GM21717 (cell line): ENCODE results near the gene IL22RA1.

Experiments used
- ATAC-seq: cut with Tn5 transposase; IDR thresholded peaks from one replicate; pipeline ENCODE4 v1.9.1; 2021; ENCODE audit warnings: mild to moderate bottlenecking, moderate library complexity; ENCODE audit not compliant: unreplicated experiment

Gene IL22RA1

GRCh38 chr1:24139841-24140425 lies 3.0 kb downstream of the IL22RA1 start:
- ATAC-seq = no peak

DNA sequence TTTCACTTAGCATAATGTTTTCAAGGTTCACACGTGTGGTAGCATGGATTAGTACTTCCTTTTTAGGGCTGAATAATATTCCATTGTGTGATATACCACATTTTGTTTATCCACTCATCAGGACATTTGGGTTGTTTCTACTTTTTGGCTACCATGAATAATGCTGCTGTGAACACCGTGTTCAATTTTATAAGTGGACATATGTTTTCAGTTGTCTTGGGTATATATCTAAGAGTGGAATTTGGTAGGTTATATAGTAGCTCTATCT lies 3.8 kb downstream of the IL22RA1 start:
- no peak for ATAC-seq

DNA sequence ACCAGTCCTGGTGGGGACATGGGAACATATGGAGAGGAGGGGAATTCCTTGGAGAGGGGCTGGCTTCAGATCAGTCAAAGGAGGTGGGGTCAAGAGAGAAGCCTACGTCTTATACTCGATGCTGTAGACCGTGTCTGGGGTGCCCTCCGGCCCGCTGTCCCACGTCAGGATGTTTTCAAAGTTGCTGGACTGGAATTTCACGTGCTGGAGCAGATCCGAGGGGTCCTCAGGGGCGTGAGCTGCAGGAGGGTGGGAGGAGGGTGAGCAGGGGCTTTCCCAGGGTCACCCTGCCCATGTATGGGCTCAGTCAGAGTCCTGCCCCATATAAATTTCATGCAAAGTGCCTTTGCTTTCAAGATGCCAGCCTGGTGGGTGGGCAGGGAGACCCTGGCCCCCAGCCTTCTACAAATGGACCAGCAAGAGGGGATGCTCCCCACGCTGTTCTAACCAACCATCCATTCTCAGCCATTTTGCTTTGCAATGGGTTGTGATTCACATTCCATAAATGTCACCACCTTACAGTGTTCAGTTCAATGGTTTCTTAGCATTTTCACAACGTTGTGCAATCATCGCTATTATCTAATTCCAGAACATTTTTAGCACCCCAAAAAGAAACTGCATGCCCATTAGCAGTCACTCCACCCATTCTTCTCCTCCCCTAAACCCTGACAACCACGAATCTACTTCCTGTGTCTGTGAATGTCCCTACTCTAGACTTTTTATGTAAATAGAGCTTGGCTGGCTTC lies 4.3 kb downstream of the IL22RA1 start:
- ATAC-seq = no peak

- ATAC-seq = no peak
These were observed 5.9 kb downstream of the IL22RA1 start for GRCh38 chr1:24136956-24137539.

DNA sequence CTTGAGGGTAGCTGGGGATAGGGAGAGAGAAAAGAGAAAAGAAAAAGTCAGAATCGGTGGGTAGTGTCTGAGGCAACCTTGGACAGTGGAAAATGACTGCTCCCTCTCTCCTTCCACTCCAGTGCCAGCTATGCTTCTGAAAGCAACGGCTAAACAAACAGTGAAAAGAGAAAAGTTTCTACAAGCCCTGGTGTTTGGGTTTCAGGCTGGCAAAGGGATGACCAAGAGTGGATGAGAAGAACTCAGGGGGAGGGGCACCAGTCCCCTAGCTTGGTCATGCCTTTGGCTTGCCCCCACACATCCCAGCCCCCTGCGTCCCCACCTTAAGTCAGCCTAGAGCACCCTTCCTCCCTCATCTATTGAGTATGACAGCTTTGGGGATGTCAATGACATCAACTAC lies 8.6 kb downstream of the IL22RA1 start:
- no peak for ATAC-seq

GRCh38 chr1:24133819-24134218 lies 9.1 kb downstream of the IL22RA1 start:
- no peak for ATAC-seq

DNA sequence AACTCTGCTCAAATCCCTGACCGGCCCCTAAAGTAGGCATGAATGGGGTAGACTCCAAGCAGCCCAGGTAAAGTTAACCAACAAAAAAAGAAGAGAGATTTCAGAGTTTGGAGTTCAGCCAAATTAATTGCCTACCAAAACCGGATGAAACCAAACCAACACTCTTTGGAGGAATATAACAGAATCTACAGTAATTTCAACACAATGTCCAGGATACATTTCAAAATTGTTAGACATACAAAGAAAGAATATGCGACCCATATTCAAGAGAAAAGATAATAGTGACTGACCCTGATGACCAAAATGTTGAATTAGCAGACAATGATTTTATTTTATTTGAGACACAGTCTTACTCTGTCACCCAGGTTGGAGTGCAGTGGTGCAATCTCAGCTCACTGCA lies 12.6 kb downstream of the IL22RA1 start:
- no peak for ATAC-seq

DNA sequence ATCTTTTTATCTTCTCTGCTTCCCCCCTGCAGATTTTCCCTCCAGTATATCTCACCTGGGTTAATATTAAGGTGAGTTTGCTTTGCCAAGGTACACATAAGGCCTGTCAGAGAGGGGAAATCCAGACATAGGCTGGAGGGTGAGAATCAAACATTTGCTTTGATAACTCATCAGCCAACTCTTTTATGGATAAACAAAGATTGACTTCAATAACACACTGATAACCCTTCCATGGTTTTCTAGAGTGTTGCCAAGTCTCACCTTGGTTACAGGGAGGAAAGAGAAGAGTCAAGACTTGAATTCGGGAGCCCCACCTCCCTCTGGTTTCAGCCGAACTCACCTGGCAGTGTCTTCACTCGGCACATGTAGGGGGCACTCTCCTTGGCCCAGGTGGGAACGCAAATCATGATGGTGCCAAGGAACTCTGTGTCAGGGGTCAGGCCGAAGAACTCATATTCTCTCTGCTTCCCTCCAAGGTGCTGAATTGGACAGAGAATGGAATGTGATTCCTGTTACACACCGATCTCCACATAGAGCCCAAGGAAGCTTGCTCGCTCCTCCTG lies 15.1 kb downstream of the IL22RA1 start:
- no peak for ATAC-seq

DNA sequence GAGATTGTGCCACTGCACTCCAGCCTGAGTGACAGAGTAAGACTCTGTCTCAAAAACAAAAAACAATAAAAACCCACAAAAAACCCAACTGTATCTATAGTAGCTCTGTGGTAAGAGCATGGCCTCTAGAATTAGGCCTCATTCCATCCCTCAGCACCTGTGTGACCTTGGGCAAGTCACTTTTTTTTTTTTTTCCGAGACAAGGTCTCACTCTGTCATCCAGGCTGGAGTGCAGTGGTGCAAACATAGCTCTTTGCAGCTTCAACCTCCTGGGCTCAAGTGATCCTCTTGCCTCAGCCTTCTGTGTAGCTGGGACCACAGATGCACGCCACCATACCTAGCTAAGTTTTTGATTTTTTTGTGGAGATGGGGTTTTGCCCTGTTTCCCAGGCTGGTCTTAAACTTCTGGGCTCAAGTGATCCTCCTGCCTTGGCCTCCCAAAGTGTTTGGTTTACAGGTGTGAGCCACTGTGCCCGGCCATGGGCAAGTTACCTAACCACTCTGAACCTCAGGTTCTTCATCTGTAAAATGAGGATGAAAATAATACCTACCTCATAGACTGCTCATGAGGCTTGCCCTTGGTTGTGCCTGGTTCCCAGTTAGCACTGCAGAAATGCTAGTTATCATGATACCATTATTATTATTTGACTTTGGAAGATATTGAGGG lies 15.7 kb downstream of the IL22RA1 start:
- no peak for ATAC-seq

GRCh38 chr1:24126672-24127023 lies 16.3 kb downstream of the IL22RA1 start:
- no peak for ATAC-seq

DNA sequence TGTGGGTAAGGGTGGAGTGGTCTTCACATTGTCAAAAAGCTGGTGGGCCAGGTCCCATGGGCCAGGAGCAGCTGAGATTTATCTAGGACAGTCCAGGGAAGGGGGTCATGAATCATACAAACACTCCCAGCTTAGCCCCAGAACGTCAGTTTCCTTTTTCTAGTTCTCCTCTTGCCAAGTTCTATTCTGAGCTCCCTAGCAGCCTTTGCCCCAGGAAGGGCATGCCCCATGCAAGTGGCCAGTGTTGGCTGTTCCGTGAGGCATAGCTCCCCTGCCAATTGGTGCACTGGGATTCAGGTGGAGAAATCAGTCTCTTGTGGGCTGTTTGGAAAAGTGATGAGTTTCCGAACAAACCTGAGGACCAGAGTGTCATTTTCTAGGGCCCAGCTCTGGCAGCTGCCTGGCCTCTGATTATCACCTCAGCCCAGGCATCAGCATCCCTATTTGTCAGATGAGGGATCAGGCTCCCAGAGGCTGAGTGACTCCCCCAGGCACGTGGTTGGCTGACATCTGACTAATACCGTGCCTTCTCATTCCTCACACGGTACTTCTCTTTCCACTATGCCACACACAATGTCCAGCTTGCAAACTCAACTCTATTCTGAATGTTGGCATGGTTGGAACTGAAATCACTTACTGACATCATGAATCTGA lies 16.8 kb downstream of the IL22RA1 start:
- ATAC-seq = no peak

GRCh38 chr1:24125456-24125855 lies 17.5 kb downstream of the IL22RA1 start:
- no peak for ATAC-seq

DNA sequence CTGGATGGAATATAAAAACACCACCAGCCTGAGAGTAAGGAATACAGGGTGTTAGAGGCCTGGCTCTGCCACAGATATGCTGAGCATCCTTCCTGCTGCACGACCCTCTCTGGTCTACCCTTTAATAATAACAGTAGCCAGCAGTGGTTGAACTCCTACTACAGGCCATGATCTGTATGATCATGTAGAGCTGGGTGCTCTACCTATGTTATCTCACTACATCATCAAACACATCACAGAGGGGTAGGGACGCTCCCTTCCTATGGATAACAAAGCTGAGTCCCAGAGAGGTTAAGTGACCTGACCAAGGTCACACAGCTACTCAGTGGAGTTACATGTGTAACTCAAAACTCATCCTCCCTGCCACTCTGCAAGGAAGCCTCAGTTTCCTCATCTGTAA lies 18.0 kb downstream of the IL22RA1 start:
- no peak for ATAC-seq

- ATAC-seq = no peak
These were observed 19.3 kb downstream of the IL22RA1 start for GRCh38 chr1:24123611-24124010.

GRCh38 chr1:24122776-24123175 lies 20.2 kb downstream of the IL22RA1 start:
- no peak for ATAC-seq

DNA sequence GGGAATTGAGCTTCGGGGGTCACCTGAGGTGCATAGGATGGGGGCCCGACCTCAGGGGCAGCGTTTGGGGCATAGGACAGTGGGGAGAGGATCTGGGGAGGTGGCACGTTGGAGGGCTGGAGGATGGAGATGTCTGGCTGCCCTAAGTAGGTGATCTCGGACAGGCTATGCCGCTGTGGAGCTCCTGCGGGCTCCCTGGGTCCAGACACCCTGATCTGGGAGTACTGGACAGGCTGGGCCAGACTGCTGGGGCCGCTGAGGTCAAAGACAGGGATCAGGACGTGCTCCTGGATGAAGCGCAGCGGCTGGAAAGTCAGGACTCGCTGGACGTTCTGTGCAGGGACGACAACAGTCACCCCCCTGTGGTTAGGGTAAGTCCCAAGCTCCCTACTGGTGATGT lies 21.5 kb downstream of the IL22RA1 start:
- no peak for ATAC-seq

GRCh38 chr1:24120965-24121364 lies 22.0 kb downstream of the IL22RA1 start:
- no peak for ATAC-seq

DNA sequence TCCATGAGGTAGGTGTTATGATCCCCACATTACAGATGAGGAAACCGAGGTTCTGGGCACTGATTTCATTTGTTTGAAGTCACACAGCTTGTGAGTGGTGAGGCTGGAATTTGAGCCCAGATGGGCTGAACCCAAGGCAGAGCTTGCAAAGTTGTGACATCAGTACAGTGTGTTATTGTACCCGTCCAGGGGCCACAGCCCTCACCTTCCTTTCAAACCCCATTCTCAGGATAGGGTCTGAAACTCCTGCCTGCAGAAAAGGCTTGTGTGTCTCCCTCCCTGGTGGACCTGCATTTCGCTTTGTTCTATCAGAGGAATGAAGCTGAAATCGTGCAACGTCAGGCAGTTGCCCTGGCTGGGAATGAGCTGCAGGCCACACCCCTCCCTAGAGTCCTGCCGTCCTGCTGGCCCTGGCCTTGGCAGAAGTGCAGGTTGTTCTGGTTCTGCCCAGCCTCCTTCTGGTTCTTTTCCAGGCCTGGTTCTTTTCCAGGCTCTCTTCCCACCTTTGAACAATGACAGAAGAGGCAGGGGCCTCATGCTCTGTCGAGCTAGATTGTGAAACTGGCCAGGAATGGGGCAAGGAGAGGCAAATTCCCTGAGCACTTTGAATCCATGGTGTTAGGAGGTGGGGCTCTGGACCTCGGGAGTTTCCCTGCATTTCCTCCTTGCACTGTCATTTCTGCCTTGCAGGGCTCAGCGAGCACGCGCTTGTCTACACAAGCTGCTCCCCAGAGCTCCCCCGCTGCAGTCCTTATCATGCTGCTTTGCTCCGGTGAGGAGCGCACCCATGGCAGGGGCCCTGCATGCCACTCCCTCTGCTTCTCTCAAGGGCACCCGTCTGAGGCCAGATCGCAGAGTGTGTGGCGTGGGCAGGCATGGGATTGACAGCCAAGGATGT lies 22.8 kb downstream of the IL22RA1 start:
- no peak for ATAC-seq

- ATAC-seq = no peak
These were observed 23.5 kb downstream of the IL22RA1 start for GRCh38 chr1:24119489-24119858.

- no peak for ATAC-seq
These were observed 24.3 kb downstream of the IL22RA1 start for GRCh38 chr1:24118410-24119242.
